Stimulated activated CD8-positive, alpha-beta memory T cell treated with anti-CD3 and anti-CD28 coated beads, Interleukin-4, amount 100 ng/mL, for 48 hours (primary cell): ENCODE data around the gene NEUROG1.
A peak's percentile ranks its signal among the peaks of the same experiment; 100 is the strongest.

Source experiments
- DNase-seq: peaks from one replicate; pipeline ENCODE4 v3.0.0-alpha.2; 2020

NEUROG1 gene, protein sequence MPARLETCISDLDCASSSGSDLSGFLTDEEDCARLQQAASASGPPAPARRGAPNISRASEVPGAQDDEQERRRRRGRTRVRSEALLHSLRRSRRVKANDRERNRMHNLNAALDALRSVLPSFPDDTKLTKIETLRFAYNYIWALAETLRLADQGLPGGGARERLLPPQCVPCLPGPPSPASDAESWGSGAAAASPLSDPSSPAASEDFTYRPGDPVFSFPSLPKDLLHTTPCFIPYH

DNA sequence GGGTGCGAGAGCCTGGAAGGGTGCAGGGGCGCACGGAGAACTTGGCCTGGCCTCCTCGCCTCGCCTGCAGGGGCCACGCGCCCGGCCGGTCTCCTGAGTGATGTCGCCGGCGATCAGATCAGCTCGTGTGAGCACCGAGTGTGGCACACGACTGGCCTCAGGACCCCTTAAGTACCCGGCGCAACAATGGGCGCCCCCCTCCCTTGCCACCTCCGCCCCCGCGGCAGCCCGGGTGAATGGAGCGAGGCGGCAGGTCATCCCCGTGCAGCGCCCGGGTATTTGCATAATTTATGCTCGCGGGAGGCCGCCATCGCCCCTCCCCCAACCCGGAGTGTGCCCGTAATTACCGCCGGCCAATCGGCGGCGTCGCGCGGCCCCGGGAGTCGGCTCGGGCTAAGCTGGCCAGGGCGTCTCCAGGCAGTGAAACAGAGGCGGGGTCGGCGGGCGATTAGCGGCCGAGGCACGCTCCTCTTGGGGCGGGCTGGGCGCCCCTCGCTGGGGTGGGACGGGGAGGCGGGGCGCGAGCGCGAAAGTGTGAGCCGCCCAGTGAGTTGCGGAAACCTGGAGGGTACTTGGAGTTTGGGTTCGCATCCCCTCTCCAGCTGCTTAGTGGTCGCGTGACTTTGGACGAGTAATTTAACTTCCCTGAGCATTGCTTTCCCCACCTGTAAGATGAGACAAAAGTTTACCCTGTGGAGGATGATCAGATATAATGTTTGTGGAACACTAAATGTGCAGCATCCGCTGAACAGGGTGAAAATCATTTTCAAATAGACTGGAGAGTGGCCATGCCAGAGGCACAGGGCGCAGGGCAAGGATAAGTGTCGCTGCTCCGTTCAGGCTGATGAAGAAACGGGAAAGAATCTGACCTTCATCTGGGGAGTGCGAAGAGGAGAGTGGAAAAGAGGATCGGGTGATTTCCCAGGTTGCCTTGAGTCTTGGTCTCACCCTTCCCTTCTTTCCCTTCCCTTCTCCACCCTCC is at the start of gene NEUROG1:
Gene NEUROG1 (minus strand): TSS at position 145 of the 982 bp plus-strand sequence. CDS start 274 bp downstream, outside the sequence.
- DNase-seq = no peak

DNA sequence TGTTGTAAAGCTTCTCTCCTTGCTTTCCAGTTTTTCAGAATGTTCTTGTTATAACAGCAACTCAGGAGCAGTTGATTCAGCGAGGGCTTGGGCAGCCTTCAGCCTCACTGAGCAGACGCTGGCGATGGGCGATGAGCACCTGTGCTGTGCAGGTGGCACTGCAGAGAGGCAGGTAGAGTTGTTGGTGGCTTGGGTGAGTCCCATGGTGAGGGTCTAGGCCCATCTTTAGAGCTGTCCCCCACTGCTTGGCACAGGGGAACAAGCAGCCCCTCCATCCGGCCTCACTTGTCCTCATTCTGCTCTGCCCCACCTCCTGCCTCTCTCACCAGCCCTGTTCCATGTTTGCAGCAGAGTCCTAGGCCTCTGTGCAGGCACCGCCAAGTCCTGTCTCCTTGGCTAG is 49.2 kb upstream of the NEUROG1 start:
- no peak for DNase-seq

DNA sequence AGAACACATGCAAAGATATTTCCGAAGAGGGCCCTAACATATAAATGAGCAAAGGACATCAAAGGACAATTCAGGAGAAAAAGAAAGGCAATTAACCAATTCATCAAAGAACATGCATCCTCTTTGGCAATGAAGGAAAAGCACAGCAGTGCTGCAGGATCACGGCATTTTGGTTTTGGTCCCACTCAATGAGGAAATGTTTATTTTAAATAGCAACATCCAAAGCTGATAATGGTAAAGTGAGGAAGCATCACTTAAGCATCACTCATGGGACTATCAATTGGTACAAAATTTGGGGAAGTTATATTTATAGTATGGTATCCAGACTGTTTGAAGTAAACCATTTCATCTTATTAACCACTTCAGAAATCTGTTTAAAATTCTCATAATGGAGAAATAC is 48.5 kb upstream of the NEUROG1 start:
- DNase-seq = no peak

DNA sequence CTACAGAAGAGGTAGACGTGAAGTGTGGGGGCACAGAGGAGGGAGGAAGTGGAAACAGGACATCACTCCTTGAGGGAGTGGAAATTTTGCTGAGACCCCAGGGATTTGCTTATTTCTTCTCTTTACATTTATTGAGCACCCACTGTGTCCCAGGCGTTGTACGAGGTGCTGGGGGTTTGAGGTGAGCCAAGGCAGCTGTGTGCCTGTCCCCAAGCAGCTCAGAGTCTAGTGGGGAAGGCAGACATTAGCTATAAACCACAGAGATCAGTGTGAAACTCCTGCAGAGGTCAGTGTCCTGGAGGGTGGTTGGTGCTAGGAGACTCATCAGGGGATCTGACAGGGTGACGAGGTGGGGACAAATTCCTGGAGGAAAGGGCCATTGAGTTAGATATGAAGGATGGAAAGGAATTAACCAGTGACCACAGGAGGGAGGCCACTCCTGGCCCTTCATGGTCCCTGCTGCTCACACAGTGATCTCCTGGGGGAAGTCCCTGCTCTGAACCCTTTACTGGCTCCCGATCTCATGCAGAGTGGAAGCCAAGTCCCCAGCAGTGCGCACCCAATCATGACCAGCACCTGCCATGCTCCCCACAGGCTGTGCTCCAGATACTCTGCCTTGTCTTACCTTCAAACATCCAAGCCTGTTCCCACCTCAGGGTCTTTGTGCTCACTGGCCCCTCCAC is 46.5 kb upstream of the NEUROG1 start:
- DNase-seq = no peak

DNA sequence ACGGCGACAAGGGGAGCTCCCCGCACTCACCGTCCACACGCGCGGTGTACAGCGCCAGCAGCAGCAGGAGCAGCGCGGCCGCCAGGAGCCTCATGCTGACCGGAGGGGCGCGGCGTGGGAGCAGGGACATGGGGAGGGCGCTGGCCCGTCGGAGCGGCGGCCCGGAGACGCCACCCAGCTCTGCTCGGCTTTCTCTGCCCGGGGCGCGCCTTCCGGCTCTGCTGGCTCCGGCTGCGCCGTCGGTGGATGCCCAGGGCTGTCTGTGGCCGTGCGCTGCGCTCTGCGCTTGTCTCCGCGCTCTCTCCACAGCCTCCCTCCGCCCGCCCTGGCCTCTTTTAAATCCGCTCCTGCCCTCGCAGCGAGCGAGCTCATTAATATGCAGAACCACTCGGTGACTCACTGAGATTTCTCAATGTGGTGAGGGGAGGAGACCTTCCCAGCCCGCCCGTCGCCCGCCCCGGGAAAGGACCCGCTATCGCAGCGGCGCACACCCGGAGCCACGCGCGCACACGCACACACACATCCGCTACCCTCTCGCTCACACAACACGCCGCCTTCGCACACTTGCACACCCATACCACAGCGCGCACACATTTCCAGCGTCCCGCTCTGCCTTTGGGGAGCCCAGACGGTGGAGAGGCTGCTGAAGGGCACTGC is 43.0 kb upstream of the NEUROG1 start, which contains the start of gene CXCL14:
Gene CXCL14 (minus strand): TSS at position 307 of the 657 bp plus-strand sequence. CDS start 213 bp downstream, at position 94.
- DNase-seq = peak; percentile 29

DNA sequence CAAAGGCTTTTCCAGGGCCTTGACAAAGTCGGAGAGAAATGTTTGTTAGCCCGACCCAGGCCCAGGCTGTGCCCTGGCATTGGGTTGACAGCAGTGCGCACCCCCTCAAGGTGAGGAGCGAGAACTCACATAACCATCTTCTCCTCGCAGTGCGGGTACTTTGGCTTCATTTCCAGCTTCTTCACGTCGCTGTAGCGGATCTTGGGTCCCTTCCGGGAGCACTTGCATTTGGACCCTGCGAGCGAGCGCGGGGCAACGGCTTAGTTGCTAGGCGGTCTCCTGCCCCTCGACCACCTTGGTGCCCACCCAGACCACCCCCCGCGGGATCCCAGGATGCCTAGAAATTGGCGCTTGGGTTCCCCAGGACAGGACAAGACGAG is 42.5 kb upstream of the NEUROG1 start:
- DNase-seq = no peak

- DNase-seq = no peak
Measured at GRCh38 chr5:135577421-135577820, 41.7 kb upstream of the NEUROG1 start.

- no peak for DNase-seq
Measured at GRCh38 chr5:135576075-135576599, 40.4 kb upstream of the NEUROG1 start.

GRCh38 chr5:135574493-135574892 is 38.7 kb upstream of the NEUROG1 start:
- DNase-seq = no peak

- no peak for DNase-seq
Measured at GRCh38 chr5:135571902-135572301, 36.1 kb upstream of the NEUROG1 start.

DNA sequence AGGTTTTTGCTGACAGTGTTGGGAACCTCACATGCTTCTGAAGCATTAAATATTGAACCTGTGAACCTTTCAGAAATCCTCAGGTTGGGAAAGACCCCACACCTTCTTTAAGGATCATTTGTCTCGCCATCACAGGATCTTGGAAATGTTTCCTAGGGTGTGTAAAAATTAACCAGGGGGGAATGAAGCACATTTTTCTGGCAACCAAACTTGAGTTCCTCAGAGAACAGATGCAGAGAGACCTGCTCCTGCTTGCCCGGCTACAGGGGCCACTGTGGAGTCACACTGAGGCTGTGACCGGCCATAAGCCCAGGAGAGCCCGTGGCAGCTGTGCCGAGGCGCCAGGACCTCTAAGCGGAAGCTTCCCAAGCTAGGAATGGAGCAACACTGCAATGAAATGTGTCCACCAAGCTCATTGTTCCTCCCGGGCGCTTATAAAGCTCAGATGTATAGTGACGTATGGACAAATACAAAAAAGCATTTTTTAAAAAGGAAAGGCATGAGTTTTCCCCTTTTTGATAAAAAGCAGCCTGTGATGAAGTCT is 35.4 kb upstream of the NEUROG1 start:
- no peak for DNase-seq

DNA sequence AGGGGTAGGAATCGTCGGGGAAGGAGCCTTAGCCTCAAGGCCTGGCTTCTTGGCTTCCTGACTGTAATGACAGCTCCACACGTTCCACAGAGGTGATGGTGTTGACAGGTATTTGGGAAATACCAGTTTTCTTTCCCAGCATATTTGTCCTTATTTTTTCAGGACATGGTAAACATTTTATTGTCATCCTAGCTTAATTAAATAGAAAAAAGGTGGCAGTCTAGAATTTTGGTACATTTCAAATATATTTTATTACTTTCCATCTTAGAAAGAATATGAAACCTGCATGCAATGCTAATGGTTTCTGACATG is 34.6 kb upstream of the NEUROG1 start:
- no peak for DNase-seq

- peak; percentile 32 for DNase-seq
Measured at GRCh38 chr5:135569755-135570452, 34.1 kb upstream of the NEUROG1 start.

DNA sequence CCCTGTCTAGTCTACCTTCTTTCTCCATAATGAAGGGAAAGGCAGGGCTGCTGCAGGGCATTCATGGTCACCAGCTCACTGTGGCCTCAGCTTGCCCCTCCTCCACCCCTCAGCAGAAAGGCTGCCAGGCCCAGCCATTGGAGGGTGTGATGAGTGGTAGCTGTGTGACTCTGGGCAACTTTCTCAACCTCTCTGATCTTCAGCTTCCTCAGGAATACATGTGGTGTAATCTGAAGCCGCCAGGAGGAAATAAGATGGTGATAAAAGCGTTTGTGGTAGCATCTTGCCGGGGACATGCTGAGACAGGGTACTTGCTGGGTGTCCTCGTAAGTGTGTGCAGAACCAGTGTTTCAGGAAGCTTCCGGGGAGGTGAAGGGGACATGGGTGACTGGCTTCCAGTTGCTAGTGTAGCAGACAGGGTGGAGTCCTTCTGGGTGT is 33.2 kb upstream of the NEUROG1 start:
- DNase-seq = no peak

DNA sequence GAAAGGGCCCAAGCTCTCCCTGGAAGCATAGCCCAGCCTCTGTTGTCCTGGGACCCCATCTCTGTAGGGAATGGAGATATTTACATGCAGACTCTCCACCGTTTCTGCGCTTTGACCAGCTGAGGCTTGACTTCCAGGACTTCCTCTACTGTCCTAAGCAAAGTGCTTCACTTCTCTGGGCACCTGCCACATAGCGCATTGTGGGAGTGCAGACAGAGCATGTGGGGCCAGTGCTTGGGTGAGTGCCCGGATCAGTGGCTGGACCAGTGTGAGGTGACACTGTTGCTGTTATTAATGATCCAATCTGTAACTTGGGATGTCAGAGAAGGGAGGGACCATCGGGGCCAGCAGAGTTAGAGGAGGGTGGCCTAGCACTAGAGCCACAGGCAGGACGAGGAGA is 32.5 kb upstream of the NEUROG1 start:
- no peak for DNase-seq

DNA sequence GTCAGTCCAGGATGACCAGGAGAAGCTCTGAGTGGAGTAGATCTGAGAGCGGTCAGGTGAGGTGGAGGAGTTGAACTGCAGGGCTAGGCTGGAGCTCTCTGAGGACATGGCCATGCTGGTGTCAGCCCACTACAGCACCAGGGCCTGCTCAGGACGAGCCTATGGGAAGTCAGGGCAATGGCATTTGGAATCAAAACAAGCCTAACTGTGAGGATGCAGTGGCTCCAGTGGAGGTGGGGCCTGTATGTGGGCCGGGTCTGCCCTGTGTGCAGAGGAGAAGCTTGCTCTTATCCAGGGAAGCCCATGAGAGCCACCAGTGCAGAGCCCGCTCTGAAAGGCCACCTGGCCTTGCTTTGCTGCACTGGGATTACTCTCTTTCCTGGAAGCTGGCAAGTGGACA is 31.9 kb upstream of the NEUROG1 start:
- no peak for DNase-seq

DNA sequence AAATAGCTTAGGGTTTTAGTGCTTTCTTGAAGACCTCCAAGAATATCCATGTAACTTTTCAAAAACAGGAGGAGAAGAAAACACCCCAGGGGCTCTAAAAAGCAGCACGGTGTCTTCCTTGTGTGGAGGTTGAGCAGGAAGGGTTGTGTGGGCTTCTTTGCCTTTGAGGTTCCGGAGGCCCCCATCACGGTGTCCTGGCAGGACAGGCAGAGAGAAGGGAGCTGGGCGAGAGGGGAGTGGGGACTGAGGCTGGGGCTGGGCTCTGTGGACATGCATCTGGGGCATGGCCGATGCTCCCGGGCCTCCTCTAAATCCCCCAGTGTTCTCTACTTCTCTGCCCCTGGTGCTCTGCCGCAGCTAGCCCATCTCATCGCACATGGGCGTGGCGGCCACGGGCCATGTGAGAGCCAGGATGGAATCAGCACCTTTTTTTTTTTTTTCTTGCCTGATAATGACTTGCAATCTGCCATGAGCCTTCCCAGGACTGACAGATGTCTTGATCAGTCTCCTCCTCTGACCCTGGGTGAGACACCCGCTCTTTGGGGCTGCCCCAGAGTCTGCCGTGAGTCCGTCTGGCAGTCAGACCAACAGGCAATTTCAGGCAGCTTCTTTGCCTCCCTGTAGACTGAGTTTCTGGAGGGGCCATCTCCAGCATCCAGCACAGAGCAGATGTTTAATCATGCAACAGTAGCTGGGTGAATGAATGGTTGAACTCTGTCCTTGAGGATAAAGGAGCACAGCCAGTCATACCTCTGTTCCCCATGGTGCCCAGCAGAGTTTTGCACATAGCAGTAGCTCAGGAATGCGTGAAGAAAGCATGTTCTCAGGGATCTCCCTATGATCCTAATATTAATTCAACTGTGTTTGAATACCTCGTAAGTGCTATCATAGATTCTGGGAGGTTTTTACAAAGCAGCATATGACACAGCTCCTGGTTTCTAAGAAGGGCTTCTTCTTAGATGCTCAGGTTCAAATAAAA is 30.9 kb upstream of the NEUROG1 start:
- no peak for DNase-seq

- peak; percentile 89 for DNase-seq
Measured at GRCh38 chr5:135565725-135566421, 30.1 kb upstream of the NEUROG1 start.

GRCh38 chr5:135565266-135565665 is 29.5 kb upstream of the NEUROG1 start:
- DNase-seq = no peak

DNA sequence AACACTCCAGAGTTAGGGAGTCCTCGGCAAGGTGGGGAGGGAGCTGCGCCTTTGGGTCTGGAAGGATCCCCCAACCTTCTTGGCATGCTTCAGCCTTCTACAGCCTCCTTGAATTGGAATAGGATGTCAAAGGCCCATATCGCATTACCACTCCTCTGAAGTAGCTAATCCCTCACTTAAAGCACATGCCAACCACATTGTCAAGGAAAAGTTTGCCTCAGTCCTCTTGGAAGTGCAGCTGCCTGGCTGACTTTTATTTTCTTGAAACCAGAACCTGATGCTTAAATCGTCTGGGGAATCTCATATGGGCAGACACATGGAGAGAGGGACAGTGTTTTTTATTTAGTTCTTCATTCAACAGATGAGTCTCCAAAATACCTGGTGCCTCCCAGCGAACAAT is 28.6 kb upstream of the NEUROG1 start:
- no peak for DNase-seq
